GM23338 (cell line): ENCODE data around the gene FRA10AC1.

Source experiments
- CREB1 ChIP-seq: fragments of 250-450 bp; sonication (Bioruptor Pico); IDR thresholded peaks from 2 replicates; pipeline ENCODE4 v1.5.0; 2020; ENCODE audit warnings: low read depth, mild to moderate bottlenecking, moderate library complexity
- CTCF ChIP-seq, 2 experiments: fragments of 200-600 bp in 1 of 2; sonication (generic) in 1 of 2; conservative IDR thresholded peaks; 2 replicates each; pipeline versions ENCODE4 v1.5.1 to v1.6.1; 2016 to 2017; ENCODE audit warnings: antibody characterized with exemption in 2 of 2, low read depth in 2 of 2, mild to moderate bottlenecking in 2 of 2, moderate library complexity in 1 of 2
- ETS1 ChIP-seq: IDR thresholded peaks from 2 replicates; pipeline ENCODE4 v1.6.1; 2016; ENCODE audit warnings: antibody characterized with exemption
- EZH2 ChIP-seq: fragments of 200-600 bp; sonication (generic); IDR thresholded peaks from one replicate; pipeline ENCODE4 v1.8.0; 2017; ENCODE audit warnings: antibody characterized with exemption, mild to moderate bottlenecking, low read depth; ENCODE audit not compliant: unreplicated experiment
- EZH2phosphoT487 ChIP-seq: fragments of 200-600 bp; sonication (generic); IDR thresholded peaks from one replicate; pipeline ENCODE4 v1.8.1; 2018; ENCODE audit warnings: antibody characterized with exemption; ENCODE audit not compliant: unreplicated experiment
- JUNB ChIP-seq: IDR thresholded peaks from one replicate; pipeline ENCODE4 v1.6.1; 2016; ENCODE audit warnings: antibody characterized with exemption; ENCODE audit not compliant: unreplicated experiment
- NANOG ChIP-seq: IDR thresholded peaks from 2 replicates; pipeline ENCODE4 v1.6.1; 2016; ENCODE audit warnings: antibody characterized with exemption, borderline replicate concordance
- POLR2AphosphoS5 ChIP-seq: IDR thresholded peaks from 2 replicates; pipeline ENCODE4 v1.6.1; 2016; ENCODE audit warnings: antibody characterized with exemption, low read depth
- REST ChIP-seq: IDR thresholded peaks from one replicate; pipeline ENCODE4 v1.6.1; 2018; ENCODE audit warnings: antibody characterized with exemption; ENCODE audit not compliant: unreplicated experiment
- STAT1 ChIP-seq: IDR thresholded peaks from one replicate; pipeline ENCODE4 v1.6.1; 2016; ENCODE audit warnings: antibody characterized with exemption; ENCODE audit not compliant: unreplicated experiment
- ZNF462 ChIP-seq: fragments of 250-450 bp; sonication (Bioruptor Pico); IDR thresholded peaks from 2 replicates; pipeline ENCODE4 v1.5.0; 2020; ENCODE audit warnings: mild to moderate bottlenecking, moderate library complexity

- no peak for TF ChIP-seq POLR2AphosphoS5
- TF ChIP-seq EZH2: no peak
- no peak for TF ChIP-seq JUNB
- TF ChIP-seq STAT1: no peak
- no peak for TF ChIP-seq CTCF (conservative IDR thresholded peaks at IDR 0.05; ENCODE audit: low read depth in 2 of 2)
- TF ChIP-seq ZNF462 (CRISPR knock-in tag): no peak
- no peak for TF ChIP-seq REST
- no peak for TF ChIP-seq EZH2phosphoT487
- no peak for TF ChIP-seq CREB1 (CRISPR knock-in tag)
- no peak for TF ChIP-seq NANOG
- no peak for TF ChIP-seq ETS1
These were observed 10.2 kb upstream of the FRA10AC1 start for GRCh38 chr10:93712593-93712992.
